ENCODE data around the gene TBC1D1.
A peak's percentile ranks its signal among the peaks of the same experiment; 100 is the strongest.
"Not testable (repeated sequence)": the region's sequence is repeated elsewhere in the genome, so short reads cannot be mapped to it uniquely, and the experiment has no call there.

Gene TBC1D1

GRCh38 chr4:37889849-37890800 lies 759 bp upstream of the TBC1D1 start:
- DNase-seq = peak; percentile 37

GRCh38 chr4:37891260-37892159 lies 626 bp downstream of the TBC1D1 start:
- DNase-seq = peak; percentile 65

- DNase-seq = peak; percentile 65
Measured at GRCh38 chr4:37892641-37893040, 1.8 kb downstream of the TBC1D1 start.

- no peak for DNase-seq
Measured at GRCh38 chr4:37893164-37893563, 2.3 kb downstream of the TBC1D1 start.

GRCh38 chr4:37895271-37895670 lies 4.4 kb downstream of the TBC1D1 start:
- no peak for DNase-seq

- no peak for DNase-seq
Measured at GRCh38 chr4:37896206-37896860, 5.4 kb downstream of the TBC1D1 start.

- no peak for DNase-seq
Measured at GRCh38 chr4:37902212-37902611, 11.3 kb downstream of the TBC1D1 start.

- DNase-seq = no peak
Measured at GRCh38 chr4:37902738-37903693, 12.1 kb downstream of the TBC1D1 start.

GRCh38 chr4:37903901-37904300 lies 13.0 kb downstream of the TBC1D1 start:
- DNase-seq = no peak

- no peak for DNase-seq
Measured at GRCh38 chr4:37904824-37905223, 13.9 kb downstream of the TBC1D1 start.

- DNase-seq = no peak
Measured at GRCh38 chr4:37905533-37906169, 14.8 kb downstream of the TBC1D1 start.

GRCh38 chr4:37908488-37909331 lies 17.8 kb downstream of the TBC1D1 start:
- no peak for DNase-seq

- no peak for DNase-seq
Measured at GRCh38 chr4:37909332-37910090, 18.6 kb downstream of the TBC1D1 start.

- no peak for DNase-seq
Measured at GRCh38 chr4:37910091-37910486, 19.2 kb downstream of the TBC1D1 start.

GRCh38 chr4:37914539-37914938 lies 23.7 kb downstream of the TBC1D1 start:
- DNase-seq = no peak

GRCh38 chr4:37917388-37917787 lies 26.5 kb downstream of the TBC1D1 start:
- no peak for DNase-seq

GRCh38 chr4:37918653-37919052 lies 27.8 kb downstream of the TBC1D1 start:
- DNase-seq = no peak

GRCh38 chr4:37922328-37922727 lies 31.4 kb downstream of the TBC1D1 start:
- DNase-seq = no peak

GRCh38 chr4:37923089-37923488 lies 32.2 kb downstream of the TBC1D1 start:
- DNase-seq = not testable (repeated sequence)

GRCh38 chr4:37924946-37925345 lies 34.1 kb downstream of the TBC1D1 start:
- DNase-seq = no peak
